ENCODE results near the gene LONRF2.

- TF ChIP-seq ZBTB33 (CRISPR knock-in tag; IDR thresholded peaks at IDR 0.05) (no peak), CTCF (CRISPR knock-in tag; IDR thresholded peaks at IDR 0.05) (no peak), ELF1 (CRISPR knock-in tag; IDR thresholded peaks at IDR 0.05) (no peak)
Measured at GRCh38 chr2:100248971-100249370, 73.3 kb downstream of the LONRF2 start.
